GM21723 (cell line): ENCODE data around the gene MOB2.

Experiments
- ATAC-seq: cut with Tn5 transposase; IDR thresholded peaks from one replicate; pipeline ENCODE4 v1.9.1; 2021; ENCODE audit warnings: mild to moderate bottlenecking, moderate library complexity; ENCODE audit not compliant: unreplicated experiment

Gene MOB2

DNA sequence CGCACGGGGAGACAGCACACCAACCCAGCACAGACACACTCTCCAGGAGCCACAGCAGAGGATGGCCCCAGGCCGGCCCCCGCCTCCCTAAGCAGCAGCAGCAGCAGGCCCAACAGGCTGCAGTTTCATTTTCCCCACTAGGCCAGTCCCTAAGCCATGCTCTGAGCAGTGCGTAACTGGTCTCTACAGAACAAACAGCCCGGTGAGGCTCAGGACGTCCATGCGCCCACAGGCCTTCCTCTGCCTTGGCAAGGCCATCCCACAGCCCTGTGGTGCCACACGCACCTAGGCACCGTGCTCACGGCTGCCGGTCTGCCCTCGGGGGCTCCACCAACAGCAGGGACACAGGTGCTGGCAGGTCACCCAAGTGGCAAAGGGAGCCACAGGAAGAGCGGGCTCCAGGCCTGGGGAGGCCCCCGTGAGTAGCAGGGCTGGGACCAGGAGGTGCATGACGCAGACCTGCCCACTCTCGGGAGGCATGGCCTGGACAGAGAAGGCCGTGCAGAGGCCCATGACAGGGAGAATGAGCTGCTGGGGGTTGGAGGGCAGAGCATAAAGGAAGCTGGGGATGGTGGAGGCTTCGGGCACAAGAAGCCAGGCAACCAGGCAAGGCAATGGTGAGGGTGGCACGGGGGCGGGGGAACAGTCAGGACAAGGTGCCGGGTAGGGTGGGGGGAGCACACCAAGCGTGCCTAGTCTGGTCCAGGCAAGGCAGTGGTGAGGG, 1.4 kb upstream of the MOB2 start:
- ATAC-seq: no peak

DNA sequence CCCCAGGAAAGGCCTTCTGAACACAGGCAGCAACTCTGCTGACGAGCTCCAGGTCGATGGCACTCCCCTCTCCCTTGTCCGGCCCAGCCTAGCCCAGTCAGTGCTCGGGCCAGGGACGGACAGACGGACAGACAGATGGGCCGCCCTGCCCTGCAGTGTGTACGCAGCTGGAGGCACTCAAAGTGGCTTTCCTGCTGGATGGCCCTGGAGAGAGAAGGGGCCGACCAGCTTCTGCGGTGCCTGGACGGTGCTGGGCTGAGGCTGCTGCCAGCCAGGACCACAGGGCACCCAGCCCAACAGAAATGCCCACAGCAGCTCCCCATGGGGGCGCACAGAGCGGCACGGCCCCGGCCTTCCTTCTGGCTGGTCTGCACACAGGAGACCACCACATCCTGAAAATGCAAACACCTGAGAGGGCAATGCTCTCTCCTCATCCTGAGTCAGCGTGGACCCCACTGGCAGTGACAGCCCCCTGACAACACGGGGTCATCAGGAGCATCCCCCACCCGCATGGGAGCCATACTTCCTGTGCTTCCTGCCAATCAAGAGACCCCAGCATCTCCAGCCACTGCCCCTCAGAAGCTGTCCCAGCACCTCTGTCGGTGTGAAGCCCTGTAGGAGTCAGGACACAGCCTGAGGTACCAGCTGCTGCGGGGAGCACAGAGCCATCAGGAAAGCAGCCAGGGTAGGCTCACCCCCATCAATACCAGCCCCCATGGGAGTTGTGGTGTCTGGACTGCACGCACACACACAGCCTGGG, 692 bp upstream of the MOB2 start:
- no peak for ATAC-seq

DNA sequence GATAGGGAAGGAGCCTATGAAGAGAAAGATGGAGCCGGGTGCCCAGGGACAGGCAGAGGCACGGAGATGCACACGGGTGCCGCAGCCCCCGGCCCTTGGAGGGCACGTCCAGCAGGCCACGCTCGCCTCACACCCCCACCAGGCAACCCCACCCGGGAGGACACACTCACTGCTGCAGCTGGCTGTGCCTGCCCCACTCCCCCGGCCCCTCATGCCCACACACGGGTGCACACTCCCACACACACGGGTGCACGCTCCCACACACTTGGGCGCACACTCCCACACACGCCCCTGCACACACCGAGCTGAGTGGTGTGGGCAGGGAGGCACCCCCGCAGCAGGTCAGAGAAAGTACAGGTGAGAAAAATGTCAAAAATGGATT, 1.1 kb downstream of the MOB2 start:
- ATAC-seq: no peak

DNA sequence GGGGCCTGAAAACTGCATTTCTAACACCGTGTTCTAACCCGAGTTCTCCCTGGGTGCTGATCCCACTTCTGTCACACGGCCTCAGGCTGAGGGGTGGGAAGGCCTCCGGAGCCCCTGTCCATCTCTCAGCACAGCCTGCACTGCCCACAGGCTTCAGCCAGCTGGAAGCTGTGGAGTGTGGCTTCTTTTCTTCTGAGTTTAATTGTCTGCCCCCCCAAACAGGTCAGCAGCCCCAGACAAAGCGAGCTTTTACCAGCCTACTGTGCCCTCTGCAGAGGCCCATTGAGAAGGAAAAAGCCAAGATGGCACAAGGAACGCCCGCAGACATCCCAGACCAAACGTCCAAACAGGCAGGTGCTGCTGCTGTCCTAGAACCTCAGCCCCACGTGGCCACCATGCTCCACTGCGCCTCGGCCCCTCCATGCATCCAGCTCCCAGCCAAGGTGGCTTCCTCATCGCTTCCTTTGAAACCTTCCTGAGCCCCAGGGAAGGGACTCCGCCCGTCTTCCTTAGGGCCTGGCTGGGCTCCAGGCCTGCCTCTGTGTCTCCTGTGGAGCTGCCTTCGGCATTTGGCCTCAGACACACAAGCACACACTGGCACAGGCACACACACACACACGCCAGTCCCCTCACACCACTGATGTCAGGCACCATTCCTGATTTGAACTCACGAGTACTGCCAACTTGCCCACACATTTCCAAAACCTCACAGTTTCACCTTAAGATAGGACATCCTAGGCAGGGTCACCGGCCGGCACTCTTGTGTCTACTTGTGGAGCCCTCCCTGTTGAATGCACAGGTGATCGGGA, 1.7 kb downstream of the MOB2 start:
- ATAC-seq: no peak

DNA sequence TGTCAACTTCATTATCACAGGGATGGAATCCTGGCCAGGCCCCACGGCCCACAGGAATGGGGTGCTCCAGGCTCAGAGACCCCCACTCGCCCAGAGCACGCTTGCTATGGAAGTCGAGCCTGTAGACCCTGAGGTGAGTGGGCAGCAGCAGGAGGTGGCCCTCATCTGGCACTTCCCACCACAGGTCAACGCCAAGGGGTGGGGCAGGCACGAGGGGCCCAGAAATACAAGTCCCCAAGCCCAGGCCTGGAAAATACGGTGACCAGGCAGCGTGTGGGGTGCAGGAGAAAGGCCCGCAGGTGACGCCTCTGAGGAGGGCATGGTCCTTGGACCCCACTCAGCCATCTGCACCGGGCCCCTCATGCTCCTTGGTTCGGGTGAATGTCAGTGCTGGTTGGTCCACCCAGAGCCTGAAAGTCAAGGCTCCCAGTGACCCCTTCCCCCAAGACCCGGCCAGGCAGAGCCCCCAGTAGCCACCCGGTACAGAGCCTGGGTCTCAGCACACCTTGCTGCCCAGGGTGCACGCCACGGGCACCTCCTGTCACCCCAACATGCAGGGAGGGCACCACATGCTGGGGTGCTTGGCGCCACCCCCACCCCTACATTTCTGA, 2.4 kb downstream of the MOB2 start:
- no peak for ATAC-seq

GRCh38 chr11:1483445-1483961, 3.1 kb downstream of the MOB2 start:
- ATAC-seq: no peak

- no peak for ATAC-seq
These were observed 3.8 kb downstream of the MOB2 start for GRCh38 chr11:1482581-1483444.

DNA sequence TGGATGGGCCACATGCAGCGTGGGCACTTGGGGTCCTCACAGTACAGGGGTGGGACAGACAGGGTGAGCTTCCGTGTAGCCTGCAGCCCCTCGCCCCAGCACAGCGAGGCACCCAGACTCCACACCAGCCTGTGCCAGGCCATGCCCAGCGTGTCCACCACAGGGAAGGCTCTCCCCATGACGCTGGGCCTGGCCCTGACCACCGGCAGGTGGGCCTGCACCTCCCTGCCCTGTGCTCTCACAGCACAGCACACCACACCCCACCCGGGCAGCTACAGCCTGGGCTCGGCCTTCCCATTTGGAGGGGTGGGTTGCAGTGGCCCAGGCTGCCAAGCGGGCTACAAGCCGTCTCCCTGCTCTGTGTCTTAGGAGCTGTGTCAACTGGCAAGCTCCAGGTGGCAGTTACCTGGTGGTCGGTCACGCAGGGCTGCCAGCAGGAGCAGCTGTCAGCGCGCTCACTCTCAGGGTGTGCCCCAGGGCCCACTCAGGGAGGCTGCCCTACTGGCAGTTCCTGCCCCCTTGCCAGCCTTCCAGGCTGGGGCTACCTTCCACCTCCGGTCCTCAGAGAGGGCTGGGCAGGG, 4.6 kb downstream of the MOB2 start:
- no peak for ATAC-seq

GRCh38 chr11:1481483-1481825, 5.1 kb downstream of the MOB2 start:
- ATAC-seq: no peak

- no peak for ATAC-seq
These were observed 5.8 kb downstream of the MOB2 start for GRCh38 chr11:1480555-1481482.

GRCh38 chr11:1480191-1480554, 6.4 kb downstream of the MOB2 start:
- no peak for ATAC-seq

DNA sequence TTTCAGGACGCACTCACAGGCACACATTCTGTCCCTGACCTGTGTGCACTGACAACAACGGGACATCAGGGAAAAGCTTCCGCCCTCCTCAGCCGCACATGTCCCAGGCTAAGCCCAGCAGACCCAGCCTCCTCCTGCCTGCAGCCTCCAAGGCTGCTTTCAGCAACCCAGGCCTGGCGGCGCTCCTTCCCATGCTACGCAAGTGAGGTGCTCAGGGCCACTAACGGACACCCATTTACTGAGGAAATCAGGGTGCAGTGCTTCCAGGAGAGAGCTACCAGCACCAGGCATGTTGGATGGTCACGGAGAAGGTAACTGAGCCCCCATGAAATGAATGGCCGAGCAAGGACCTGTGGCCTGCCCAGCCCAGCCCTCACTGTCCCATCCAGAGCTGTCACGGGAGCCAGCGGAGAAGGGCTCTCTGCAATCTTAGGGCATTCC, 6.9 kb downstream of the MOB2 start:
- no peak for ATAC-seq

DNA sequence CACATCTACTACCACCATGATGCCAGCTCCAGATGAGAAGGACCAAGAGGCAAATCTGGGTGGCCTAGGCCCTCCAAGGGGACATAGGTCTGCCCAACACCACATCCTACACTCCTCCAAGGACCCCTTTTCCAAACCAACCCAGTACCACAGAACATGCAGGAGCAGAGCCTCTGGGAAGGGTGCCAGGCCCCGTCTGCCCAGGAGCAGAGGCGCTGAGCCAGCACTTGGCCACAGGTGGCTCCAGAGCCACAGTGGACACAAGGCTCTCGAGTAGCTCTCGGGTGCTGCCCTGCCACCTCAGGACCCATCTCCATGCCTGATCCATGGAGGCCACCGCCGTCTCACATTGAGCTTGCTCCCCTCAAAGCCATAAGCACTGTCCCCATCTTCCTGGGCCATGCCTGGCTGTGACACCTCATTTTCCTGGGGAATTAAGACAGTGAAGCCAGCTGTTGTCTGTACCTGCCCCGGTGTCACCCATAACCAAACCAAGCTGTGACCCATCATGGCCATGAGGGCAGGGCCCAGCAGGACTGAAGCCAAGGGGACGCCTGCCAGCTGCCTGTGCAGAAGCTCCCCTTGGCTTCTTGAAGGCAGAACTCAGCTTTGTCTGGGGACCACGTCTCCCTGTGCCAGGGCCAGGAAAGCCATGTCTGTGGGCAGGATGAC, 7.4 kb downstream of the MOB2 start:
- no peak for ATAC-seq

DNA sequence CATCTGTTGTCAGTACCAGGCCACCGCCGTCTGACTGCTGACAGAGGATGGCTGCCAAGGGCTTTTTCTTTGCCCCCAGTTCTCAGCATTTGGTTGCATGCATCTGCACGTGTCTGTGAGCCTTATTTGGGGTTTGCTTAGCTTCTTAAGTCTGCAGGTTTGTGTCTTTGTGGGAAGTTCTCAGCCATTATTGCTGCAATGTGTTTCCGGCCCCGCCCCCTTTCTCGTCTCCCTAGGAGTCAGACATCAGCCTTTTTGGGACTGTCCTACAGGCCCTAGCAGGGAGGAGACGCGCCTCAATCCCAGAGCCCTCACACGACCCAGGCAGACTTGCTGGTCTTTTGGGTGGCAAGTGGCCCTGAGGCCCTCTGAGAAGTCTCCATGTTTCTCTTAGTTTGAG, 8.0 kb downstream of the MOB2 start:
- ATAC-seq: no peak

GRCh38 chr11:1478011-1478410, 8.6 kb downstream of the MOB2 start:
- ATAC-seq: no peak

- no peak for ATAC-seq
These were observed 9.4 kb downstream of the MOB2 start for GRCh38 chr11:1476940-1477736.

DNA sequence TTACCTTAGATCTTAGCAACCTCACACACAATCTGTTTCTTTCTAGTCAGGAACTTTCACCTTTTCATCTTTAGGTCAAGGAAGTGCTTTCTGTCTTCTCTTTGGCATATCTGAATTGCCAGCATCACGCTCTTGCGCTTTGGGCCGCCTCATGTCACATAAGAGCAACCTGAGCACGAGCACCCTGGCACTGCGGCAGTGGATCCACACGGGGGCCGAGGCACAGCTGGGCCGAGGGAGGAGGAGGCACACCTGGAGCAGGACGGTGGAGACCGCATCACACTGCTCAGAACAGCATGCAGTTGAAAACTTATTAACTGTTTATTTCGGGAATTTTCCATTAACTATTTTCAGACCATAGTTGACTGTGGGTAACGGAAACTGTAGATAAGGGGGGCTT, 10.7 kb downstream of the MOB2 start:
- no peak for ATAC-seq

DNA sequence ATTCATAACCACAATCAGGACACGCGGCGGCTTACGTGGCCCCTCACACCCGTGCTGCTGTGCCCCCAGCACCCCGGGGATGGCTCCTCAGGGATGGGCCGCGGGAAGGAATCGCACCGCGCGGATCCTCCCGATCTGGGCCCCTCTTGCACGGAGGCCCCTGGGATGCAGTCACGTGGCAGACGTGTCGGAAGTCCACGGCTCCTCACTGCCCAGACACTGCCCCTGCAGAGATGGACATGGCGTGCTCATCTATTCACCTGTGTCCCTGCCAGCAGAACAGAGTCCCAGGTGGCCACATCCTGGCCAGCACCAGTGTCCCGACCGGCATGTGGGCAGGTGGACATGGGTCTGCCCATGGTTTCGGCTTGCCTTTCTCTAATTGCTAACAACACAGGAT, 12.8 kb downstream of the MOB2 start:
- ATAC-seq: no peak
